Smooth muscle cell (in vitro differentiated cells): ENCODE results near the gene CNPY4. TPM values are rescaled to one million over a fixed set of nuclear protein-coding genes. Genes with fewer than 3 reads are reported as not detected.

Experiments
- DNase-seq: peaks from one replicate; lab custom pipeline; 2025; ENCODE audit not compliant: unreplicated experiment; lab: John Stamatoyannopoulos, UW
- H2AFZ ChIP-seq: fragments of 200-600 bp; sonication (generic); 2 replicates; pipeline ENCODE4 v1.6.0; 2016; ENCODE audit warnings: antibody characterized with exemption, low read depth, mild to moderate bottlenecking
- H3F3A ChIP-seq: fragments of 200-600 bp; sonication (generic); 2 replicates; pipeline ENCODE4 v1.6.0; 2017; ENCODE audit warnings: antibody characterized with exemption, low read depth
- H3K27ac ChIP-seq: fragments of 200-600 bp; sonication (generic); 2 replicates; pipeline ENCODE4 v1.5.1; 2016; ENCODE audit warnings: low read depth, mild to moderate bottlenecking
- H3K27me3 ChIP-seq: fragments of 200-600 bp; sonication (generic); 2 replicates; pipeline ENCODE4 v1.6.1; 2016; ENCODE audit warnings: low read depth, mild to moderate bottlenecking
- H3K36me3 ChIP-seq: fragments of 200-600 bp; sonication (generic); 2 replicates; pipeline ENCODE4 v1.5.1; 2016; ENCODE audit warnings: low read depth
- H3K4me1 ChIP-seq: fragments of 200-600 bp; sonication (generic); 2 replicates; pipeline ENCODE4 v1.5.1; 2016; ENCODE audit warnings: low read depth
- H3K4me2 ChIP-seq: fragments of 200-600 bp; sonication (generic); 2 replicates; pipeline ENCODE4 v1.6.0; 2016; ENCODE audit warnings: mild to moderate bottlenecking
- H3K4me3 ChIP-seq: fragments of 200-600 bp; sonication (generic); 2 replicates; pipeline ENCODE4 v1.5.1; 2016; ENCODE audit warnings: mild to moderate bottlenecking
- H3K79me2 ChIP-seq: fragments of 200-600 bp; sonication (generic); 2 replicates; pipeline ENCODE4 v1.6.0; 2016; ENCODE audit warnings: low read depth, mild to moderate bottlenecking
- H3K9ac ChIP-seq: fragments of 200-600 bp; sonication (generic); 2 replicates; pipeline ENCODE4 v1.6.0; 2016; ENCODE audit warnings: low read depth
- H3K9me3 ChIP-seq: fragments of 200-600 bp; sonication (generic); replicated peaks from 2 replicates; pipeline ENCODE4 v1.5.1; 2016; ENCODE audit warnings: low read depth
- H4K20me1 ChIP-seq: fragments of 200-600 bp; sonication (generic); 2 replicates; pipeline ENCODE4 v1.6.0; 2016; ENCODE audit warnings: low read depth
- WGBS: methylation state at CpG from one replicate; pipeline ENCODE4 v1.1.7; 2016; ENCODE audit warnings: low lambda C conversion rate; 5-methylcytosine and 5-hydroxymethylcytosine counted together
- polyA plus RNA-seq: library from polyadenylated mRNA; unstranded; fragments of >200 nt; fragmentation: Nextera tagmentation; extraction: Ambion mirVana; gene quantifications from 2 replicates; pipeline ENCODE4 v1.2.1, GENCODE V29; 2016
- total RNA-seq: library from RNA; depleted of rRNA; stranded (reverse); fragments of >200 nt; gene quantifications from 2 replicates; pipeline ENCODE4 v1.2.3, GENCODE V29; 2014
- TF ChIP-seq, protein P1 (sequence below): fragments of 200-600 bp; sonication (generic); IDR thresholded peaks from 2 replicates; pipeline ENCODE4 v1.5.1; 2017; ENCODE audit warnings: borderline replicate concordance, mild to moderate bottlenecking, antibody characterized with exemption; ENCODE audit not compliant: insufficient read depth, poor library complexity, severe bottlenecking

CNPY4 gene
- total and polyA plus RNA-seq, 2 experiments from 2014 or later = 22.6 to 39.5 TPM

DNA sequence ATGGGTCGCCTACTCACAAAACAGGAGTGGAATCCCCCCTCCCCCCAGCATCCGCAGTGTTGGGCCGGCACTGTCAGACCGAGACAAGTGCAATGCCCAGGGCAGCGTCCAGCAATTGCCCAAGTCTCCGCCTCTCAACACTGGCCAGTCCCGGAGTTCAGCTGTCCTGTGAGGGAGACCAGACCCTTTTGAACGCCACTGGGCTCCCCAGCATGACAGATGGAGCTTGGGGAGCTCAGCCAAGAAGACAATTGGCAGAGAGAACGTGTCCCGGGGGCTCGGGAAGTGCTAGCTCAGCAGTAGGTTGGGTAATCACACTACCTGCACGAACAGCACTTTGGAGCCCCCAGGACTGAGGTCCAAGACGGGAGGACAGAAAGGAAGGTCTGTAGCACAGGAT lies 25.9 kb upstream of the CNPY4 start:
- Histone ChIP-seq H3K9me3 (no peaks in the 10 kb centered on the region), H2AFZ (no peak overlapping the region), H3K27ac (no peak overlapping the region), H3K4me1 (peaks cover 5% of the 10 kb centered on the region), H3F3A (peaks cover 38% of the 10 kb centered on the region), H3K4me3 (no peak overlapping the region), H3K79me2 (peaks cover 11% of the 10 kb centered on the region), H3K9ac (no peak overlapping the region), H4K20me1 (no peaks in the 10 kb centered on the region), H3K27me3 (no peaks in the 10 kb centered on the region), H3K36me3 (peaks cover 13% of the 10 kb centered on the region), H3K4me2 (no peak overlapping the region)
- no peak for DNase-seq
- TF ChIP-seq, protein P1, sequence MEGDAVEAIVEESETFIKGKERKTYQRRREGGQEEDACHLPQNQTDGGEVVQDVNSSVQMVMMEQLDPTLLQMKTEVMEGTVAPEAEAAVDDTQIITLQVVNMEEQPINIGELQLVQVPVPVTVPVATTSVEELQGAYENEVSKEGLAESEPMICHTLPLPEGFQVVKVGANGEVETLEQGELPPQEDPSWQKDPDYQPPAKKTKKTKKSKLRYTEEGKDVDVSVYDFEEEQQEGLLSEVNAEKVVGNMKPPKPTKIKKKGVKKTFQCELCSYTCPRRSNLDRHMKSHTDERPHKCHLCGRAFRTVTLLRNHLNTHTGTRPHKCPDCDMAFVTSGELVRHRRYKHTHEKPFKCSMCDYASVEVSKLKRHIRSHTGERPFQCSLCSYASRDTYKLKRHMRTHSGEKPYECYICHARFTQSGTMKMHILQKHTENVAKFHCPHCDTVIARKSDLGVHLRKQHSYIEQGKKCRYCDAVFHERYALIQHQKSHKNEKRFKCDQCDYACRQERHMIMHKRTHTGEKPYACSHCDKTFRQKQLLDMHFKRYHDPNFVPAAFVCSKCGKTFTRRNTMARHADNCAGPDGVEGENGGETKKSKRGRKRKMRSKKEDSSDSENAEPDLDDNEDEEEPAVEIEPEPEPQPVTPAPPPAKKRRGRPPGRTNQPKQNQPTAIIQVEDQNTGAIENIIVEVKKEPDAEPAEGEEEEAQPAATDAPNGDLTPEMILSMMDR = no peak
- 90% methylated on average over 13 of the region's 13 CpGs for WGBS

DNA sequence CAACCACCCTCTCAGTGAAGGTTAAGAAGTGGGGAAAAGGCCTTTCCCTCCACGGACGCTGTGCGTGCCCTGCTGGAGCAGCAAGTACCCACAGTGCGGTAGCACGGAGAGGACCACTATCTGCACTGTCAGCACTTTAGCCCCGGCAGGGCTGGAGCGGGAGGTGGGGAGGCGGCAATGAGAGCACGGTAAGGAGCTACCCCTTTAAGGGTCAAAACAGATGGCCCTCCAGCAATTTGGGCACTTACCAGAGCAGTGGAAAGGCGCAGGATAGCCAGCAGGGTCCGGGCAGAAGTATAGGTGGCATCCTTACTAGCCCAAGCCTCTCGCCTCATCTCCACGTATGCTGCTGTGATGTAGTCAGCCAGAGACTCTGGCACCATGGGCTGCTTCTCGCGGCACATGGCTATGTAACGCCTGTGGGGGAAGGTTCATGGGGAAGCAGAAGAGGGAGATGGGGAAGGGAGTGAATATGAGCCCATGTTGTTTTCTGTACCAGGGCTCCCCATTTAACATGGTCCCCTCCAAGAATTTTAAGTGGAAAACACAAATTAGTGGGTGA lies 25.4 kb upstream of the CNPY4 start:
- Histone ChIP-seq H3K9ac (no peak overlapping the region), H3K4me3 (no peak overlapping the region), H3F3A (peaks cover 36% of the 10 kb centered on the region), H3K27ac (no peak overlapping the region), H3K4me2 (no peak overlapping the region), H3K4me1 (peaks cover 9% of the 10 kb centered on the region), H3K27me3 (no peaks in the 10 kb centered on the region), H3K9me3 (no peaks in the 10 kb centered on the region), H2AFZ (no peak overlapping the region), H4K20me1 (no peaks in the 10 kb centered on the region), H3K79me2 (peaks cover 16% of the 10 kb centered on the region), H3K36me3 (peaks cover 18% of the 10 kb centered on the region)
- DNase-seq = no peak
- 95% methylated on average over 16 of the region's 16 CpGs for WGBS
- TF ChIP-seq, protein P1 = no peak

DNA sequence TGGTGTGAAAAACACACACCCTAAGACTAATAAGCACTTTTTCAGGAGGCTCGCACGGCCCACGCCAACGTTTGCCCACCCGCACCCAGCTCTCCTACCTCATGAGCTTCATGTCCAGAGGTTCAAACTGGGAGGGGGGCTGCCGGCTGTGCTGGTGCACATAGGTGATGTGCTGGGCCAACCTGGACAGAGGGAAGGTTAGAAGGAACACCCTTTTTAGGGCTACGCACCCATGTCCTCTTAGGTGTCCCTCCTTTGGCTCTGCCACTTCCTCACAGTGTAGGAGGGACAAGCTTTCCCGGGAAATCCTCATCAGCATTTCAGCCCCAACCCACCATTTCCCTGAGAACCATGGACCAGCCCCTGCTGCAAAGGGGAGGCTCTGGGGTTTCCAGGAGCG lies 24.1 kb upstream of the CNPY4 start:
- H3K9me3 ChIP-seq = no peaks in the 10 kb centered on the region

More for the DNA sequence above, 24.1 kb upstream of the CNPY4 start:
- Histone ChIP-seq H3K27me3 (no peaks in the 10 kb centered on the region), H3K79me2 (peaks cover 25% of the 10 kb centered on the region), H3K4me1 (peaks cover 15% of the 10 kb centered on the region), H3K36me3 (peaks cover 19% of the 10 kb centered on the region), H3K4me3 (no peak overlapping the region), H3K27ac (no peak overlapping the region), H3K4me2 (no peak overlapping the region), H2AFZ (no peak overlapping the region), H3F3A (peaks cover 30% of the 10 kb centered on the region), H4K20me1 (peaks cover 9% of the 10 kb centered on the region), H3K9ac (no peak overlapping the region)
- TF ChIP-seq, protein P1 = no peak
- no peak for DNase-seq
- WGBS = 92% methylated on average over 9 of the region's 9 CpGs
